Keratinocyte (primary cell): Measurements from ENCODE around the gene COL11A2.

ENCODE experiments used
- EZH2 ChIP-seq: IDR thresholded peaks from one replicate; pipeline ENCODE4 v1.6.1; 2012; ENCODE audit warnings: inconsistent platforms, mild to moderate bottlenecking, low read length, moderate library complexity
- TF ChIP-seq, protein P1 (sequence below), 3 experiments: IDR thresholded peaks in 1 of 3; conservative IDR thresholded peaks in 1 of 3; optimal IDR thresholded peaks in 1 of 3; 2 replicates in 2 of 3; 3 replicates in 1 of 3; pipeline versions ENCODE3 to v1.5.1; 2011; ENCODE audit warnings: low read length in 3 of 3, mild to moderate bottlenecking in 3 of 3, moderate library complexity in 2 of 3, control low read depth in 1 of 3, inconsistent platforms in 1 of 3; ENCODE audit not compliant: insufficient read depth in 2 of 3; ENCODE audit errors: extremely low read depth in 1 of 3

DNA sequence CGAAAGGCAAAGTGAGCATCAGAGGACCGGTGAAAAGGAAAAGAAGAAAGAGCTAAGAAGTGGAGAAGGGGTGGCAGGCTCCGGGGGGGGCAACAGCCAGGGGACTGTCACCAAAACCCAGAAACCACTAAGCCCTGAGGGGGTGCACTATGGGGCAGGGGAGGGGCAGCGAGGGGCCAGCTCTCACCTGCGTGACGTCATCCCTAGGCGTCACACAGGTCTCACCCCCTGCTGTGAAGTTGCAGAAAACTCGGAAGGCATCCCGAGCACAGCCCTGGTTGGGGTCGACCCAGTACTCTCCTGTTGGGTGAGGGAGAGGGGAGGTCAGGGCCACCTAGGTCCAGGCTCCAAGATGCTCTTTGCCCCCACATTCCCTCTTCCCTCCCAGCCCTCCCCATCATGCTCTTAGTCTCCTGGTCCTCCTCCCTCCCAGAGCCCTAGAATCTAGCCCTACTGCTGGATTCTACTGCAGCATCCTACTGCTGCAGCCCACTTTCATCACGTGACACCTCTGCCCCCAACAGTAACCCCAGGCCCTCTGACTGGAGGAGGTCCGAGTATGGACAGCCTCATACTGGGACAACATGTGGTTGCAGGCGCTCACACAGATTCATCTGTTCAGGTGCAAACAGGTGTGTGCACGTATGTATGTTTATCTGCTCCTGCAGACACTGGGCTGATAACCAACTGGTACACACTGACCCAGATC, 27.4 kb downstream of the COL11A2 start:
- TF ChIP-seq, protein P1, sequence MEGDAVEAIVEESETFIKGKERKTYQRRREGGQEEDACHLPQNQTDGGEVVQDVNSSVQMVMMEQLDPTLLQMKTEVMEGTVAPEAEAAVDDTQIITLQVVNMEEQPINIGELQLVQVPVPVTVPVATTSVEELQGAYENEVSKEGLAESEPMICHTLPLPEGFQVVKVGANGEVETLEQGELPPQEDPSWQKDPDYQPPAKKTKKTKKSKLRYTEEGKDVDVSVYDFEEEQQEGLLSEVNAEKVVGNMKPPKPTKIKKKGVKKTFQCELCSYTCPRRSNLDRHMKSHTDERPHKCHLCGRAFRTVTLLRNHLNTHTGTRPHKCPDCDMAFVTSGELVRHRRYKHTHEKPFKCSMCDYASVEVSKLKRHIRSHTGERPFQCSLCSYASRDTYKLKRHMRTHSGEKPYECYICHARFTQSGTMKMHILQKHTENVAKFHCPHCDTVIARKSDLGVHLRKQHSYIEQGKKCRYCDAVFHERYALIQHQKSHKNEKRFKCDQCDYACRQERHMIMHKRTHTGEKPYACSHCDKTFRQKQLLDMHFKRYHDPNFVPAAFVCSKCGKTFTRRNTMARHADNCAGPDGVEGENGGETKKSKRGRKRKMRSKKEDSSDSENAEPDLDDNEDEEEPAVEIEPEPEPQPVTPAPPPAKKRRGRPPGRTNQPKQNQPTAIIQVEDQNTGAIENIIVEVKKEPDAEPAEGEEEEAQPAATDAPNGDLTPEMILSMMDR (optimal IDR thresholded peaks at IDR 0.05 in 1 of 3, IDR thresholded peaks at IDR 0.05 in 1 of 3, conservative IDR thresholded peaks at IDR 0.05 in 1 of 3; ENCODE audit: extremely low read depth in 1 of 3, insufficient read depth in 2 of 3, low read length in 3 of 3) = no peak
- no peak for TF ChIP-seq EZH2
